ENCODE data around the gene PLCL1.

- TF ChIP-seq POLR2A (IDR thresholded peaks at IDR 0.05; ENCODE audit: extremely low read depth, insufficient read length) (no peak), MYC (IDR thresholded peaks at IDR 0.05; ENCODE audit: low read depth, low read length) (no peak), CTCF (IDR thresholded peaks at IDR 0.05; ENCODE audit: low read depth, low read length) (no peak)
Observed at GRCh38 chr2:198044777-198045176, 240.4 kb downstream of the PLCL1 start.
